ENCODE results near the gene ARL8B. TPM values are rescaled to one million over a fixed set of nuclear protein-coding genes. Genes with fewer than 3 reads are reported as not detected.
A peak's percentile ranks its signal among the peaks of the same experiment; 100 is the strongest.

Gene ARL8B
- total RNA-seq, 1 donor from 2014 or later: 90.6 TPM

DNA sequence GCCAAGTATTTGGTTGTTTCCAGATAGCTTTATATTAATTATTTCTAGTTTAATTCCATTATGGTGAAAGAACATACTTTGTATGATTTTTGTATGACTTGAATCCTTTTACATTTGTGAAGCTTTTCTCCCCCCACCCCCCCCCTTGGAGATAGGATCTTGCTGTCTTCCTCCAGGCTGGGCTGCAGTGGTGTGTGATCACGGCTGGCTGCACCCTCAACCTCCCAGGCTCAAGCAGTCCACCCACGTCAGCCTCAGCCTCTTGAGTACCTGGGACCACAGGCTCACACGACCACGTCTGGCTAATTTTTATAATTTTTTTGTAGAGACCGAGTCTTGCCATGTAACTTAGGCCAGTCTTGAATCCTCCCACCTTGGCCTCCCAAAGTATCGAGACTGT, 29.5 kb downstream of the ARL8B start:
- Histone ChIP-seq H3K4me1 (peaks cover 10% of the 10 kb centered on the region), H3K36me3 (no peaks in the 10 kb centered on the region), H3K27ac (no peak overlapping the region), H3K4me3 (no peak overlapping the region), H3K9me3 (no peaks in the 10 kb centered on the region), H3K27me3 (ENCODE audit: low read depth) (no peaks in the 10 kb centered on the region)
- DNase-seq: no peak
- TF ChIP-seq, protein P1, sequence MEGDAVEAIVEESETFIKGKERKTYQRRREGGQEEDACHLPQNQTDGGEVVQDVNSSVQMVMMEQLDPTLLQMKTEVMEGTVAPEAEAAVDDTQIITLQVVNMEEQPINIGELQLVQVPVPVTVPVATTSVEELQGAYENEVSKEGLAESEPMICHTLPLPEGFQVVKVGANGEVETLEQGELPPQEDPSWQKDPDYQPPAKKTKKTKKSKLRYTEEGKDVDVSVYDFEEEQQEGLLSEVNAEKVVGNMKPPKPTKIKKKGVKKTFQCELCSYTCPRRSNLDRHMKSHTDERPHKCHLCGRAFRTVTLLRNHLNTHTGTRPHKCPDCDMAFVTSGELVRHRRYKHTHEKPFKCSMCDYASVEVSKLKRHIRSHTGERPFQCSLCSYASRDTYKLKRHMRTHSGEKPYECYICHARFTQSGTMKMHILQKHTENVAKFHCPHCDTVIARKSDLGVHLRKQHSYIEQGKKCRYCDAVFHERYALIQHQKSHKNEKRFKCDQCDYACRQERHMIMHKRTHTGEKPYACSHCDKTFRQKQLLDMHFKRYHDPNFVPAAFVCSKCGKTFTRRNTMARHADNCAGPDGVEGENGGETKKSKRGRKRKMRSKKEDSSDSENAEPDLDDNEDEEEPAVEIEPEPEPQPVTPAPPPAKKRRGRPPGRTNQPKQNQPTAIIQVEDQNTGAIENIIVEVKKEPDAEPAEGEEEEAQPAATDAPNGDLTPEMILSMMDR (IDR thresholded peaks at IDR 0.05): no peak
- ATAC-seq: no peak
- intact Hi-C loops (cut with DNase I): no loop called here

GRCh38 chr3:5153074-5153473, 31.0 kb downstream of the ARL8B start:
- TF ChIP-seq, protein P1 (IDR thresholded peaks at IDR 0.05): no peak
- DNase-seq (no peak), ATAC-seq (no peak)
- no peaks in the 10 kb centered on the region for H3K36me3 ChIP-seq
- H3K4me1 ChIP-seq: peaks cover 10% of the 10 kb centered on the region
- no peaks in the 10 kb centered on the region for H3K27me3 ChIP-seq (ENCODE audit: low read depth)
- intact Hi-C loops (cut with DNase I): no loop called here
- no peak overlapping the region for H3K27ac ChIP-seq
- H3K4me3 ChIP-seq: no peak overlapping the region
- no peaks in the 10 kb centered on the region for H3K9me3 ChIP-seq

GRCh38 chr3:5155241-5155640, 33.1 kb downstream of the ARL8B start:
- TF ChIP-seq, protein P1 (IDR thresholded peaks at IDR 0.05): no peak
- no peak overlapping the region for H3K27ac ChIP-seq
- intact Hi-C loops (cut with DNase I): no loop called here
- no peaks in the 10 kb centered on the region for H3K27me3 ChIP-seq (ENCODE audit: low read depth)
- H3K4me3 ChIP-seq: no peak overlapping the region
- ATAC-seq (no peak), DNase-seq (no peak)
- H3K9me3 ChIP-seq: no peaks in the 10 kb centered on the region
- H3K4me1 ChIP-seq: peaks cover 11% of the 10 kb centered on the region
- H3K36me3 ChIP-seq: no peaks in the 10 kb centered on the region

- intact Hi-C loops (cut with DNase I): no loop called here
- TF ChIP-seq, protein P1 (IDR thresholded peaks at IDR 0.05): no peak
- Histone ChIP-seq H3K9me3 (no peaks in the 10 kb centered on the region), H3K27me3 (ENCODE audit: low read depth) (no peaks in the 10 kb centered on the region), H3K36me3 (no peaks in the 10 kb centered on the region), H3K27ac (no peak overlapping the region), H3K4me3 (no peak overlapping the region), H3K4me1 (peaks cover 34% of the 10 kb centered on the region)
- ATAC-seq (no peak), DNase-seq (no peak)
These were observed 38.2 kb downstream of the ARL8B start for GRCh38 chr3:5160321-5160720.

GRCh38 chr3:5160940-5161858, 39.1 kb downstream of the ARL8B start:
- TF ChIP-seq, protein P1 (IDR thresholded peaks at IDR 0.05): no peak
- intact Hi-C loops (cut with DNase I): no loop called here
- Histone ChIP-seq H3K9me3 (no peaks in the 10 kb centered on the region), H3K27me3 (ENCODE audit: low read depth) (no peaks in the 10 kb centered on the region), H3K27ac (peak overlapping the region; percentile 48), H3K36me3 (no peaks in the 10 kb centered on the region), H3K4me3 (no peak overlapping the region), H3K4me1 (peaks cover 40% of the 10 kb centered on the region)
- DNase-seq (no peak), ATAC-seq (peak; percentile 90 to 94)
